OCI-LY3 (cell line): Measurements from ENCODE around the gene C3orf85.
"Not testable (repeated sequence)": the region's sequence is repeated elsewhere in the genome, so short reads cannot be mapped to it uniquely, and the experiment has no call there.

ENCODE experiments used
- H2AFZ ChIP-seq: fragments of 200-600, 300-600 bp; shearing (Covaris generic); 2 replicates; pipeline ENCODE4 v1.6.0; 2014; ENCODE audit warnings: antibody characterized with exemption, low read depth, low read length
- H3K27ac ChIP-seq: fragments of 200-600, 300-600 bp; sonication (generic); 2 replicates; pipeline ENCODE4 v1.5.1; 2014; ENCODE audit warnings: mild to moderate bottlenecking, low read length, moderate library complexity, mixed read lengths
- H3K27me3 ChIP-seq: fragments of 200-600, 300-600 bp; sonication (generic); 2 replicates; pipeline ENCODE4 v1.6.1; 2014; ENCODE audit warnings: low read depth, low read length, mixed read lengths
- H3K36me3 ChIP-seq: fragments of 200-600, 300-600 bp; sonication (generic); replicated peaks from 2 replicates; pipeline ENCODE3; 2014; ENCODE audit warnings: low read depth, low read length, mixed read lengths
- H3K4me1 ChIP-seq: fragments of 300-600, 200-600 bp; sonication (generic); 2 replicates; pipeline ENCODE4 v1.6.1; 2014; ENCODE audit warnings: low read length, mixed read lengths
- H3K4me2 ChIP-seq: fragments of 200-600, 300-600 bp; sonication (generic); 2 replicates; pipeline ENCODE4 v1.6.1; 2014; ENCODE audit warnings: low read length, mixed read lengths
- H3K4me3 ChIP-seq: fragments of 300-600, 200-600 bp; sonication (generic); 2 replicates; pipeline ENCODE4 v1.5.1; 2014; ENCODE audit warnings: antibody characterized with exemption, mild to moderate bottlenecking, low read length, moderate library complexity
- H3K79me2 ChIP-seq: fragments of 300-600, 200-600 bp; shearing (Covaris generic); 2 replicates; pipeline ENCODE4 v1.6.1; 2014; ENCODE audit warnings: mild to moderate bottlenecking, low read length, mixed read lengths
- H3K9ac ChIP-seq: fragments of 300-600, 200-600 bp; shearing (Covaris generic); 2 replicates; pipeline ENCODE4 v1.6.0; 2014; ENCODE audit warnings: mild to moderate bottlenecking, low read length, moderate library complexity
- H3K9me3 ChIP-seq: fragments of 200-600, 300-600 bp; shearing (Covaris generic); 2 replicates; pipeline ENCODE4 v1.6.1; 2014; ENCODE audit warnings: low read length, mixed read lengths; ENCODE audit not compliant: insufficient read depth
- H4K20me1 ChIP-seq: fragments of 200-600, 300-600 bp; sonication (generic); 2 replicates; pipeline ENCODE4 v1.6.1; 2016; ENCODE audit warnings: low read length, mixed read lengths; ENCODE audit not compliant: insufficient read depth
- EZH2phosphoT487 ChIP-seq: fragments of 200-600 bp; shearing (Covaris generic); IDR thresholded peaks from 2 replicates; pipeline ENCODE4 v1.6.1; 2018; ENCODE audit warnings: antibody characterized with exemption, mixed run types, low read depth
- TF ChIP-seq, protein P1 (sequence below): fragments of 200-600, 300-600 bp; sonication (generic); IDR thresholded peaks from 2 replicates; pipeline ENCODE4 v1.5.1; 2014; ENCODE audit warnings: antibody characterized with exemption, low read length, low read depth

Gene C3orf85

DNA sequence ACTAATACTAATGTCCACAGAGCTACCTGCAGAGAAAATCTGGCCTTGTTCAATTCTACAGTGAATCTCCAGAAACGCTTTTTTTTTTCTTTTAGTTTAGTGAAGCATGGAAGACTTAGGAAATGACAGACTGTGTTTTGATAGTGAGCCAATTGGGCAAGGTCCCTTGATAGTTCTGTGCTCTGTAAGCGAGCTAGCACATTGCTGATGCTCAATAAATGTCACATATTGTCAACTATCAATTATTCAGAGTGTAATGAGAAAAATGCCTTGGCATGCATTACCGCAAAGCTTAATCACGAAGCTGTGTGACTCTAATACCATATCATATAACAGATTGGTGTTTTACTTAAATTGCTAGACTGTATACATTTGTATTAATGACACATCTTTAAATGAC lies 5.2 kb upstream of the C3orf85 start:
- Histone ChIP-seq H3K9me3 (no peaks in the 10 kb centered on the region), H3K4me3 (no peak overlapping the region), H3K4me2 (no peak overlapping the region), H3K36me3 (no peaks in the 10 kb centered on the region), H3K27ac (no peak overlapping the region), H4K20me1 (no peaks in the 10 kb centered on the region), H3K79me2 (no peaks in the 10 kb centered on the region), H2AFZ (no peak overlapping the region), H3K4me1 (no peaks in the 10 kb centered on the region), H3K9ac (no peak overlapping the region), H3K27me3 (no peaks in the 10 kb centered on the region)
- TF ChIP-seq EZH2phosphoT487, result no peak
- TF ChIP-seq, protein P1, sequence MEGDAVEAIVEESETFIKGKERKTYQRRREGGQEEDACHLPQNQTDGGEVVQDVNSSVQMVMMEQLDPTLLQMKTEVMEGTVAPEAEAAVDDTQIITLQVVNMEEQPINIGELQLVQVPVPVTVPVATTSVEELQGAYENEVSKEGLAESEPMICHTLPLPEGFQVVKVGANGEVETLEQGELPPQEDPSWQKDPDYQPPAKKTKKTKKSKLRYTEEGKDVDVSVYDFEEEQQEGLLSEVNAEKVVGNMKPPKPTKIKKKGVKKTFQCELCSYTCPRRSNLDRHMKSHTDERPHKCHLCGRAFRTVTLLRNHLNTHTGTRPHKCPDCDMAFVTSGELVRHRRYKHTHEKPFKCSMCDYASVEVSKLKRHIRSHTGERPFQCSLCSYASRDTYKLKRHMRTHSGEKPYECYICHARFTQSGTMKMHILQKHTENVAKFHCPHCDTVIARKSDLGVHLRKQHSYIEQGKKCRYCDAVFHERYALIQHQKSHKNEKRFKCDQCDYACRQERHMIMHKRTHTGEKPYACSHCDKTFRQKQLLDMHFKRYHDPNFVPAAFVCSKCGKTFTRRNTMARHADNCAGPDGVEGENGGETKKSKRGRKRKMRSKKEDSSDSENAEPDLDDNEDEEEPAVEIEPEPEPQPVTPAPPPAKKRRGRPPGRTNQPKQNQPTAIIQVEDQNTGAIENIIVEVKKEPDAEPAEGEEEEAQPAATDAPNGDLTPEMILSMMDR, result no peak

DNA sequence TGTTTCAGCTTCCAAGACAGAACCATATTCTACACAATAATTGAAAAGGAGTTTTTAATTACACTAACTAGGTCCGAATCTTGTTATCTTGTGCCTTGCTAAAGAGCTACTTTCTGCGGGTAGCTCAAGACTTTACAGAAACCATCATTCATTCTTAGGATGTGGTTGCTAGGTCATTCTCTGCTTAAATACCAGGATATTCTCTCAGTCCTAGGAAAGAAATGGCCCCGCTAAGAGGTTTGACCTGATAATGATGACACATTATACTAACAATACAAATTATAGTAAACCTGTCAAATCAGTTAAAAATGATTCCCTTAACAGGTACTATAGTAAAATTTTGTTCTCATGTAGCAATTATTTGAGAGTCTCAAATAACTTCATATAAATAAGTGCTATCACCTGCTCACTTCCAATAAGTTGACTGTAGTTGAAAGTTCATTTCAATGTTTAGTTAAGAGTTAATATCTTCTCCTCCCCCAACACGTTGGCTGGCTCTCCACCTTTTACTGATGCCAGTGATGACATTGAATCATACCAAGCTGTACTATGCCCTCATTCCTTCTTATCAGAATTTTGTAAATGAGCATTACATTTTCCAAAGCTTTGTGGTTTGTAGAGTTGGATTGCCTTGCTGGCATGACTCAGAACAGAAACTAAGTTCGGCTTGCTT lies 3.6 kb upstream of the C3orf85 start:
- H3K36me3 ChIP-seq, result no peaks in the 10 kb centered on the region
- no peaks in the 10 kb centered on the region for H3K79me2 ChIP-seq
- no peaks in the 10 kb centered on the region for H3K4me1 ChIP-seq
- H3K9ac ChIP-seq, result no peak overlapping the region
- H4K20me1 ChIP-seq, result no peaks in the 10 kb centered on the region
- no peak overlapping the region for H3K4me2 ChIP-seq
- no peaks in the 10 kb centered on the region for H3K27me3 ChIP-seq
- TF ChIP-seq, protein P1, result no peak
- no peak for TF ChIP-seq EZH2phosphoT487
- no peak overlapping the region for H3K27ac ChIP-seq
- H3K9me3 ChIP-seq, result no peaks in the 10 kb centered on the region
- no peak overlapping the region for H3K4me3 ChIP-seq
- no peak overlapping the region for H2AFZ ChIP-seq

DNA sequence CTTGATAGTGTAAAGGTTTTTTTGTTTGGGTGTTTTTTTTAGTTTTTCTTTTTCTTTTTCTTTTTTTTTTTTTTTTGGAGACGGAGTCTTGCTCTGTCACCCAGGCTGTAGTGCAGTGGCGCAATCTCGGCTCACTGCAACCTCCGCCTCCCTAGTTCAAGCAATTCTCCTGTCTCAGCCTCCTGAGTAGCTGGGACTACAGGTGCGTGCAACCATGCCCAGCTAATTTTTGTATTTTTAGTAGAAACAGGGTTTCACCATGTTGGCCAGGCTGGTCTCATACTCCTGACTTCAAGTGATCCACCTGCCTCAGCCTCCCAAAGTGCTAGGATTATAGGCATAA lies 3.1 kb upstream of the C3orf85 start:
- H3K27me3 ChIP-seq, H2AFZ ChIP-seq, H3K4me1 ChIP-seq, H3K4me3 ChIP-seq, H3K27ac ChIP-seq, H3K9me3 ChIP-seq, H3K4me2 ChIP-seq, H3K36me3 ChIP-seq, H4K20me1 ChIP-seq, H3K9ac ChIP-seq, H3K79me2 ChIP-seq: not testable (repeated sequence)

DNA sequence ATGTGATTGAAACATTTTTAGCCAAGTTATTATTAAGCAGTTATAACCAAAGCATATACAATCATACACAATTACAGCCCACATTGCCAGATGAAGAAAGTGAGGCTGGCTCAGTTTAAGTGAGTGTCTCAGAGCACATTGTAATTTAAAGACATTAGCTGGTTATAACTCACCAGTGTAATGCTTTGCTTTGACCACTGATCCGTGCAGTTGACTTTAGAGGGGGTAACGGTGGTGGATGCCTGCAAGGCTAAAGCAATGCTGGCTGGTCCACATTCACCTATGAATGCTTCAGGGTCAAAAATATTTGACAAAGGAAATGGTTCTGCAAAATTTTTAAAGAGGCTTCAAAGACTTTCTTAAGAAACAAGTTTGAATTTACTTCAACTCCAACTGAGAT lies 1.2 kb downstream of the C3orf85 start:
- no peaks in the 10 kb centered on the region for H3K27me3 ChIP-seq
- H3K27ac ChIP-seq, result no peak overlapping the region
- H3K9me3 ChIP-seq, result no peaks in the 10 kb centered on the region
- H3K4me3 ChIP-seq, result no peak overlapping the region
- no peaks in the 10 kb centered on the region for H4K20me1 ChIP-seq
- no peaks in the 10 kb centered on the region for H3K4me1 ChIP-seq
- TF ChIP-seq, protein P1, result no peak
- TF ChIP-seq EZH2phosphoT487, result no peak
- no peak overlapping the region for H3K4me2 ChIP-seq
- no peaks in the 10 kb centered on the region for H3K36me3 ChIP-seq
- H2AFZ ChIP-seq, result no peak overlapping the region
- no peak overlapping the region for H3K9ac ChIP-seq
- H3K79me2 ChIP-seq, result no peaks in the 10 kb centered on the region
